ENCODE results near the gene FAM219B.
"Not testable (repeated sequence)": the region's sequence is repeated elsewhere in the genome, so short reads cannot be mapped to it uniquely, and the experiment has no call there.

Gene FAM219B, protein sequence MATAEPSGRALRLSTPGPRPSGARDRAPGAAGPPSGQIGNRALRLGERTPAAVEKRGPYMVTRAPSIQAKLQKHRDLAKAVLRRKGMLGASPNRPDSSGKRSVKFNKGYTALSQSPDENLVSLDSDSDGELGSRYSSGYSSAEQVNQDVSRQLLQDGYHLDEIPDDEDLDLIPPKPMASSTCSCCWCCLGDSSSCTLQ

DNA sequence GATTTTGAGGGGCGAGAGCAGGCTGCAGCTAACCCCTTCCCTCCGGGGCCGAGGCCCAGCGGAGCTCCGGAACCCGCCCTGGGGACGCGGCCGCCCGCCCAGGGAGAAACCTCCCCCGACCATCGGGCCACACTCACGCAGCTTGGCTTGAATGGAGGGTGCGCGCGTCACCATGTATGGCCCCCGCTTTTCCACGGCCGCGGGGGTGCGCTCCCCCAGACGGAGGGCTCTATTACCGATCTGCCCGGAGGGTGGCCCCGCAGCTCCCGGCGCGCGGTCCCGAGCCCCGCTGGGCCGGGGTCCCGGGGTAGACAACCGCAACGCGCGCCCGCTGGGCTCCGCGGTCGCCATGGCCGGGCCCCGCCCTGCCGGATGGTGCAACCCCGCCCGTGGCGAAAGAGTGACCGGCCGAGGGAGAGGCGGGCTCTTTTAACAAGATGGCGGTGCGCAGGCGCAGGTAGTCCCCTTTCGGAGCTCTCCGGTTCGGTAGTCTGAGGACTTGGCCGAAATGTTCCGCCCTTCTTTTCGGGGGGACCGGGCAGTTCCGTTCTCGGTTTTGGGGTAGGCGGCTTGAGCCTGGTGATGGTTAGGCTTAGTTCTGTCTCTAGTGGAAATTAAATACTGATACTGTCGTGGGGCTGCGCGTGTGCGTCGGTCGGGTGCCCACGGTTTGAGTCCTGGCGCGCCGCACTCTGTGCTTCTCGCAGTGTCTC lies at the start of gene FAM219B:
TSS of gene FAM219B (minus strand) at position 402 of the 713 bp plus-strand sequence. CDS start at position 351, 51 bp downstream.
- peak; percentile 78 for DNase-seq

- peak; percentile 72 for DNase-seq
Observed at GRCh38 chr15:74955796-74956647, 49.4 kb upstream of the FAM219B start.

GRCh38 chr15:74955017-74955416 lies 48.4 kb upstream of the FAM219B start:
- DNase-seq, result no peak

GRCh38 chr15:74954515-74954914 lies 47.9 kb upstream of the FAM219B start:
- no peak for DNase-seq

- no peak for DNase-seq
Observed at GRCh38 chr15:74951006-74951405, 44.4 kb upstream of the FAM219B start.

GRCh38 chr15:74950078-74950908 lies 43.6 kb upstream of the FAM219B start:
- DNase-seq, result peak; percentile 71

GRCh38 chr15:74937590-74938371 lies 31.1 kb upstream of the FAM219B start, which contains the start of gene COX5A:
Gene COX5A, minus strand, starts transcription at chr15:74938073. Its CDS starts 59 bp downstream, at chr15:74938014.
- peak; percentile 90 for DNase-seq

DNA sequence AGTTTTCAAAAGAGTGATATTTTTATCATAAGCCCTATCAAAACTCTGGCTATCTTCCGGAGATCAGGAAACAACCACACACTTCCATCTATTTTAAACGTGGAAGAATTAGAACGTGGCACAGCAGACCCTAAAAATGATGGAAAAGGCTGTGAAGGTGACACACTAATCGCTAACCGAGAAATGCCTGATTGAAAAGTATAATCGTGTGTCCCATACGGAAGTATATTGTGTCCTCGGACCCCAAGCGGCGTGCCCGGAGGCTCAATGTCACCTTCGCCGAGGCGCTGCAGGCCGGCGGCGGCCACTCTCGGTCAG lies 30.6 kb upstream of the FAM219B start:
- no peak for DNase-seq

GRCh38 chr15:74935193-74935592 lies 28.5 kb upstream of the FAM219B start:
- not testable (repeated sequence) for DNase-seq

DNA sequence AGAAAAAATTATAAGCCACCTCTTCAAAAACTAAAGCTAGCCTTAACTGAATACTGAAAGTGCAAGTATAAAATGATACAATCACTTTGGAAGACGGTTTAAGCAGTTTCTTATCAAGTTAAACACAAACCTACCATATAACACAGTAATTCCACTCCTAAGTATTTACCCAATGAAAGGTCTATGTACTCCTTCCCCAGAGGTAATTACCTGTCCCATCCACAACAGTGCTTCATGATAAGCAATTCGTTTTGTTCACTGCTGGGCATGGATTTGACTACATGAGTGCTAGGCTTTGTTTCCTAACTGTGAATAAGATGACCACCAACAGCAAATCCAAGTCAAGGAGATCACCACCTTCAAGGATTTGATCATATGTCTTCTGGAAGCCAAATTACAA lies 26.9 kb upstream of the FAM219B start:
- DNase-seq, result no peak

DNA sequence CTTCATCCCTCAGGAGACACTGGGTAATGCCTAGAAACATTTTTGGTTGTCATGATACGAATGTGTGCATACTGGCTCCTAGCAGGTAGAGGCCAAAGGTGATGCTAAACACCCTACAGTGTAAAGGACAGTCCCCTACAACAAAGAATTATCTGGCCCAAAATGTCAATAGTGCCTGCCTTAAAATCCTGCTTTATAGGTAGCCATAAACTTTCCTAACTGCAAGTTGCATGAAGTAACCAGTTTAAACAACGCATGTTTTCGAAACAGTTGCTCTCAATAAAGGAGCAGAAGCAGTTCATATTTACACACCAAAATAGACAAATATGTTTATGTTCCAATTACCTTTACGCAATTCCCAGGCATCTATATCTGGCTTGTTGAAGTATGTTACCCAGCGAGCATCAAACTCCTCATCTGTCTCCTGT lies 22.1 kb upstream of the FAM219B start:
- DNase-seq, result no peak

DNA sequence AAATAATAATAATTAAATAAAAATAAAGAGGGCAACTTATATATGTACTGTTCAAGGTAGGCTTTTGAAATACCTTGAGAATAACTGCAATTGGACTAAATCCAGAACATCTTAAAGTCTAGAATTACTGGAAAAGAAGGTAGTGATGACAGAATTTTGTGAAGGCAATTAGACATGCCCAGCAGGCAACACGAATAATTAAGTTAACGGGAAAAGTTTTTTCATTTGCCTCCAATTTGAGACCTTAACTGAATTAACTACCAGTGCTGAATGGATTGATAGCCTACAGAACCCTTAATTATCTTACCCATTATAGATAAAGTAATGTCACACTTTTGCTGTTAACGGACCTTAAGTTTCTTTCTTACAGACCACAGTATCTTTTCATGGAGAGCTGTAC lies 17.9 kb upstream of the FAM219B start:
- no peak for DNase-seq

- DNase-seq, result no peak
Observed at GRCh38 chr15:74920456-74920855, 13.8 kb upstream of the FAM219B start.

GRCh38 chr15:74917676-74918075 lies 11.0 kb upstream of the FAM219B start:
- DNase-seq, result no peak

- not testable (repeated sequence) for DNase-seq
Observed at GRCh38 chr15:74913799-74914198, 7.1 kb upstream of the FAM219B start.

- DNase-seq, result no peak
Observed at GRCh38 chr15:74913041-74913440, 6.4 kb upstream of the FAM219B start.

DNA sequence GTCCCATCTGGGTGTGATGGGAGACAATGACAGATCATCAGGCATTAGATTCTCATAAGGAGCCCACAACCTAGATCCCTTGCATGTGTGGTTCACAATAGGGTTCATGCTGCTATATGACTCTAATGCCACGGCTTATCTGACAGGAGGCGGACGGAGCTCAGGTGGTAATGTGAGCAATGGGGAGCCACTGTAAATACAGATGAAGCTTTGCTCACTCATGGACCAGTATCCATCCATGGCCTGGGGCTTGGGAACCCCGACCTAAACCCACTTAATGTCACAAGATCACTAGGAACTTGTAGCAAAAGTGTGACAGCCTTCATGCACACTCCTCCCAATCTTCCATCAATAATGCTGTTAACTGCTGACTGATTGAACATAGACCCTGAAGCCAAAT lies 2.0 kb upstream of the FAM219B start:
- no peak for DNase-seq

GRCh38 chr15:74907163-74907870 lies 666 bp upstream of the FAM219B start:
- DNase-seq, result no peak

DNA sequence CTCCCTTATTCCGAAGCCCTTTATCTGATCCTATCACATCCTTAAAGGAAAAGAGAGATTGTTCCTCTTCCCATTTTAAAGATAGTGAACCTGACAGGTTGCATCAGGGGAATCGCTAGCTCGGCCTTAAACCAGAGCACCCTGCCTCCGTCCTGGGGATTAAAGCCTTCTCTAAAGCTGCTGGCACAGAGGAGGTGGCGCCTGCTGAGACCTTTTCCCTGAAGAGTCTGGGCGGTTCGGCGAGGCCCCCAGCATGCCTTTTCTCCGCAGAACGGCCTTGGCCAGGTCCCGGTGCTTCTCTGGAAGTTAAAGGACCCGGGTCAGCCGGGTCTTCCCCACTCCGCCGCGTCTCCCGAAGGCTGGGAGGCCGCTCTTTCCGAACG lies 593 bp downstream of the FAM219B start:
- no peak for DNase-seq

DNA sequence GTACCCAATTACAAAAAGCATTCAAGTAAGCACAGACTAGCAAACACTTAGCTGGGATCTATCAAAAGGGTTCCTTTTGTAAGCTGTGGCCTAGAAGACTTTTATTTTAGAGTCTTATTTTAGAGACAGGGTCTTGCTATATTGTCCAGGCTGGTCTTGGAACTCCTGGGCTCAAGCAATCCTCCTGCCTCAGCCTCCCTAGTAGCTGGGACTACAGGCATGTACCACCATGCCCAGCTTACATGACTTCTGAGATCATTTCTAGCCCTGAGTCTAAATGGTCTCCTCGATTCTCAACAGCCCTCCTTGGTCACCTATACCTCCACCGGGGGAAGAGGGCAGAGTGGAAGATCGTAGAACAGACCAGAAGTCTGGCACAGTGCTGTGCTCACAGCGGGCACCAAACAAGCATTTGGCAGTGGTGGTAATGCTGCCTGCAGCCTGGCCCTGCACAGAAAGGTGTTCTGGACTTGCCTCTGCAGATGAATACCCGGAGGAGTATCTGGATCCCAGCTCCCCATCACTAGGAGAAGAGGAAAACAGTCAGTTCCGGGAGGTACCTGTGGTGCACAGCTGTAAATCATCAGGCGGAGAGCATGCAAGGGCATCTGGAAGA lies 2.4 kb downstream of the FAM219B start:
- DNase-seq, result no peak

DNA sequence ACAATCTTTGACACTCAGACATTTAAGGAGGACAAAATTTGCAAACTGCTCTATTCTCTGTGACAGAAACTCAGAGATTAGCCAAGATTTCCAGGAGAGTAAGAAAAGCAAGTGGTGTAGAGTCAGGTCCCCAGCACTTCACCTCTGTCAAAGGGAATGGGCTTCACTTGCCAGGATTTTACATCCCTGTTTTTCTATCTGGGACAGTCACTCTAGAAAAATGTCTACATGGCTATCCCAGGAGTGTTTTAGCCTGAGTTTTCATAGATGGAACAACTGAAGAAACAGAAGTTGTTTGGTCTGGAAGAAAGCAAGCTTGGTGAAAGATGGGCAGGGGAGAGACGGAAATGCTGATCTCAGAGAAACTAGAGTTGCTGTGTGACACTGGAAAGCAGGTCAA lies 3.0 kb downstream of the FAM219B start:
- DNase-seq, result no peak

Measured in activated T-cell treated with anti-CD3 and anti-CD28 coated beads, Interleukin-2, amount 50 U/mL, for 1 hour (primary cell).